Large intestine (tissue), 3 donors: ENCODE results near the gene PSMB4. TPM values are rescaled to one million over a fixed set of nuclear protein-coding genes. Genes with fewer than 3 reads are reported as not detected.
A peak's percentile ranks its signal among the peaks of the same experiment; 100 is the strongest.
"Not testable (repeated sequence)": the region's sequence is repeated elsewhere in the genome, so short reads cannot be mapped to it uniquely, and the experiment has no call there.

ENCODE experiments used
- DNase-seq, 2 donors: peaks; one replicate each; pipeline versions ENCODE4 v3.0.0 to v3.0.0-alpha.2; 2013
- H3K27ac ChIP-seq: one replicate; pipeline ENCODE4 v1.5.1; 2013; ENCODE audit warnings: low read length
- H3K27me3 ChIP-seq: 2 replicates; pipeline ENCODE4 v1.6.1; 2013; ENCODE audit warnings: low read length; ENCODE audit not compliant: control insufficient read depth, insufficient read depth
- H3K36me3 ChIP-seq: 2 replicates; pipeline ENCODE4 v1.6.1; 2013; ENCODE audit warnings: low read length; ENCODE audit not compliant: control insufficient read depth, insufficient read depth
- H3K4me1 ChIP-seq: one replicate; pipeline ENCODE4 v1.6.1; 2013; ENCODE audit warnings: low read length; ENCODE audit not compliant: control insufficient read depth, insufficient read depth
- H3K4me3 ChIP-seq: one replicate; pipeline ENCODE4 v1.5.1; 2013; ENCODE audit warnings: low read length
- H3K9me3 ChIP-seq: one replicate; pipeline ENCODE4 v1.6.1; 2013; ENCODE audit warnings: mild to moderate bottlenecking, low read depth, low read length, moderate library complexity; ENCODE audit not compliant: control insufficient read depth
- WGBS: methylation state at CpG from one replicate; pipeline ENCODE4 v1.1.5; 2013; ENCODE audit warnings: low lambda C conversion rate; ENCODE audit not compliant: insufficient coverage; 5-methylcytosine and 5-hydroxymethylcytosine counted together
- polyA plus RNA-seq: library from polyadenylated mRNA; unstranded; fragments of 120-200 nt; gene quantifications from one replicate; pipeline ENCODE4 v1.2.1, GENCODE V29; 2013

Gene PSMB4
- polyA plus RNA-seq, 1 donor = 234 TPM

- Histone ChIP-seq H3K4me3 (no peak overlapping the region), H3K36me3 (no peaks in the 10 kb centered on the region)
- DNase-seq = no peak
These were observed 14.8 kb upstream of the PSMB4 start for GRCh38 chr1:151384584-151384983.

GRCh38 chr1:151386002-151386401 lies 13.4 kb upstream of the PSMB4 start:
- Histone ChIP-seq H3K9me3 (no peaks in the 10 kb centered on the region), H3K27ac (no peak overlapping the region), H3K36me3 (no peaks in the 10 kb centered on the region), H3K4me1 (no peaks in the 10 kb centered on the region), H3K27me3 (no peaks in the 10 kb centered on the region), H3K4me3 (no peak overlapping the region)
- 100% methylated on average over 1 of the region's 2 CpGs for WGBS
- no peak for DNase-seq

More at GRCh38 chr1:151384584-151384983, 14.8 kb upstream of the PSMB4 start:
- Histone ChIP-seq H3K27me3 (no peaks in the 10 kb centered on the region), H3K27ac (no peak overlapping the region), H3K4me1 (no peaks in the 10 kb centered on the region), H3K9me3 (no peaks in the 10 kb centered on the region)
- 100% methylated on average over 1 of the region's 3 CpGs for WGBS

GRCh38 chr1:151390221-151391078 lies 8.9 kb upstream of the PSMB4 start:
- not testable (repeated sequence) for H3K4me1 ChIP-seq, H3K9me3 ChIP-seq, H3K4me3 ChIP-seq, DNase-seq, H3K27me3 ChIP-seq, H3K27ac ChIP-seq, H3K36me3 ChIP-seq
- 98% methylated on average over 7 of the region's 22 CpGs for WGBS

DNA sequence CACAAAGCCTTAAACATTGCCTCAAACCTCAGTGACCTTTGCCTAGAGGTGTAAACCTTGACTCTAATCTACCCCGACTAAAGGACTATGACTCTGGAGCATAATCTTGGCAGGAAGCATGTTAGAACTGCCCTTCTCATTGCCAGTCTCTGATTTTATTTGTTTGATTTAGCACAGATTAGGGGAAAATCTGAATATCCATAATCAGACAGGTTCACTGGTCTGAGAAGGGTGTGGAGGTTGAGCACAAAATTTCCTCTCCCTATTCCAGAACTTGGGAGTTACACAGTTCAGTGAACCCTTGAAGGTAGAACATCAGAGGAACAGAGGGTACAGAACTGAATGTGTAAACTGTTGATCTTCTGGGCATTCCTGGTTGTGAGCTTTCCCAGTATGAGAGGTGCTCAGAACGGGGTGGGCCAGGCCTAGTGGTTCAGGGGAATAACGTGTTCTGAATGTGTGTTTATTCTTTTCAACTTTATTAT lies 8.3 kb upstream of the PSMB4 start:
- Histone ChIP-seq H3K4me3 (no peak overlapping the region), H3K36me3 (no peaks in the 10 kb centered on the region), H3K9me3 (no peaks in the 10 kb centered on the region), H3K4me1 (no peaks in the 10 kb centered on the region), H3K27ac (no peak overlapping the region), H3K27me3 (no peaks in the 10 kb centered on the region)
- no CpG with 5 or more reads among the region's 3 CpGs for WGBS
- peak in 1 of 2 donors; percentile 32 for DNase-seq

DNA sequence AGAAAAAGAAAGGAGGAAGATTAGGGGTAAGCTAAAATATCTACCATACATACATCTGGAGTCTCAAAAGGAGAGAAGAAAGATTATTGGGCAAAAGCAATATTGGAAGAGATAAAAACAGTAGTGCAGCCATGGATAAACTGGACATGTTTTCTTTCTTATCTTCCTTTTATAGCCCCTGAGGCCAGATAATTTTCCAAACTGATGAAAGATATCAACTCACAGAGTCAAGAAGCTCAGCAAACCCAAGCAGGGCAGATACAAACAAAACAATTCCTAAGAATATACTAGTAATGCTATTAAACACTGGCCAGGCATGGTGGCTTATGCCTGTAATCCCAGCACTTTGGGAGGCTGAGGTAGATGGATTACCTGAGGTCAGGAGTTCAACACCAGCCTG lies 5.8 kb upstream of the PSMB4 start:
- no peak overlapping the region for H3K4me3 ChIP-seq
- H3K9me3 ChIP-seq = no peaks in the 10 kb centered on the region
- no peak for DNase-seq
- no peak overlapping the region for H3K27ac ChIP-seq
- no peaks in the 10 kb centered on the region for H3K27me3 ChIP-seq
- H3K4me1 ChIP-seq = no peaks in the 10 kb centered on the region
- H3K36me3 ChIP-seq = no peaks in the 10 kb centered on the region

- not testable (repeated sequence) for H3K4me1 ChIP-seq, H3K36me3 ChIP-seq, H3K9me3 ChIP-seq, H3K4me3 ChIP-seq, DNase-seq, H3K27ac ChIP-seq, H3K27me3 ChIP-seq
- no CpG with 5 or more reads among the region's 5 CpGs for WGBS
These were observed 3.1 kb upstream of the PSMB4 start for GRCh38 chr1:151396265-151396664.

DNA sequence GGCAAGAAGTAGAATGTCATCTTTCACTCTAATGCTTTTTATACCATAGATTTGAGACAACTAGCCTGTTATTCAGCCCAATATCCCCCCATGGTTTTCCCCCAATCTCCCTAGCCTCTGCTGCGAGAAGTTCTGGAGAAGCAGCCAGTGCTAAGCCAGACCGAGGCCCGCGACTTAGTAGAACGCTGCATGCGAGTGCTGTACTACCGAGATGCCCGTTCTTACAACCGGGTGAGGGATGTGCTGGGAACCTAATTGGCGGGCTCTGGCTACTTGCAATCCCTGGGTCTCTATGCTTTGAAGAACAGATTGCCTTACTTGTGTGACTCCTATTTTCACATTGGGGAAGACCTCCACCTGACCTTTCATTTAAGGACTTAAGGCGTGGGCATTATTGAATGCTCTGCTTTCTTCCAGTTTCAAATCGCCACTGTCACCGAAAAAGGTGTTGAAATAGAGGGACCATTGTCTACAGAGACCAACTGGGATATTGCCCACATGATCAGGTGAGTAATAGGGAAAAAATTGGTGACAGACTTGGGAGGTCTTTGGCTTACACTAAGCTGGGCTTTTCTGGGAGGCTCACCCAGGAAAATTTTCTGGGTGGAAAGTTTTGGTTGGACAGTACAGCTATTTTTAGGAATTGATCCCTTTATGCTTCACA lies 1.9 kb downstream of the PSMB4 start:
- Histone ChIP-seq H3K9me3 (no peaks in the 10 kb centered on the region), H3K4me3 (no peak overlapping the region), H3K36me3 (peaks cover 47% of the 10 kb centered on the region), H3K27ac (no peak overlapping the region), H3K27me3 (no peaks in the 10 kb centered on the region), H3K4me1 (peaks cover 14% of the 10 kb centered on the region)
- WGBS = 100% methylated on average over 1 of the region's 13 CpGs
- DNase-seq = no peak

DNA sequence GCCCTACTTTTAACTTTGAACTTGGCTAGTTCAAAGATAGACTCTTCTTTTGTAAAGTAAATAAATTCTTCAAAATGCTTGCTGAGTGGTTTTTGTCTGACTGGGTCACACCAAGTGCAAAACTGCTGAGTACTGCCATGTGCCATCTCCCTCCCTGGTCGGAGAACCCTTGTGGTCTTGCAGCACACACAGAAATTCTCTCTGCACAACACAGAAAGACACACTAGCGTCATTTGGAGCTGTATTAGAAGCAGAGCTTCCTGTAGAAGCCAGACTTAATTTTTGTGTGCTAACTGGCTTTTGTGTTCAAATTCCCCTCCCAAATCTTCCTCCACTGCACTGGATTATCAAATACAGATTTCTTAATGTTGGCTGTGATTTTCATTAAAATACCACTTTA lies 2.5 kb downstream of the PSMB4 start:
- no CpG with 5 or more reads among the region's 2 CpGs for WGBS
- Histone ChIP-seq H3K27me3 (no peaks in the 10 kb centered on the region), H3K36me3 (peaks cover 53% of the 10 kb centered on the region), H3K4me1 (peaks cover 14% of the 10 kb centered on the region), H3K4me3 (no peak overlapping the region), H3K27ac (no peak overlapping the region), H3K9me3 (no peaks in the 10 kb centered on the region)
- DNase-seq = no peak

GRCh38 chr1:151402764-151403163 lies 3.4 kb downstream of the PSMB4 start:
- H3K4me3 ChIP-seq = no peak overlapping the region
- H3K27me3 ChIP-seq = no peaks in the 10 kb centered on the region
- DNase-seq = peak in 1 of 2 donors; percentile 40
- peaks cover 60% of the 10 kb centered on the region for H3K36me3 ChIP-seq
- H3K4me1 ChIP-seq = peaks cover 14% of the 10 kb centered on the region
- 80% methylated on average over 1 of the region's 2 CpGs for WGBS
- H3K9me3 ChIP-seq = no peaks in the 10 kb centered on the region
- H3K27ac ChIP-seq = no peak overlapping the region

GRCh38 chr1:151403612-151404011 lies 4.2 kb downstream of the PSMB4 start:
- DNase-seq = no peak
- H3K9me3 ChIP-seq = no peaks in the 10 kb centered on the region
- no peaks in the 10 kb centered on the region for H3K27me3 ChIP-seq
- H3K27ac ChIP-seq = no peak overlapping the region
- H3K4me3 ChIP-seq = no peak overlapping the region
- peaks cover 14% of the 10 kb centered on the region for H3K4me1 ChIP-seq
- no CpG with 5 or more reads among the region's 3 CpGs for WGBS
- H3K36me3 ChIP-seq = peaks cover 69% of the 10 kb centered on the region
